NCI-H226 (cell line): ENCODE results near the gene SBF2.
"Not testable (repeated sequence)": the region's sequence is repeated elsewhere in the genome, so short reads cannot be mapped to it uniquely, and the experiment has no call there.

Experiments
- DNase-seq: peaks from one replicate; pipeline ENCODE4 v3.0.0-alpha.2; 2015

Gene SBF2

DNA sequence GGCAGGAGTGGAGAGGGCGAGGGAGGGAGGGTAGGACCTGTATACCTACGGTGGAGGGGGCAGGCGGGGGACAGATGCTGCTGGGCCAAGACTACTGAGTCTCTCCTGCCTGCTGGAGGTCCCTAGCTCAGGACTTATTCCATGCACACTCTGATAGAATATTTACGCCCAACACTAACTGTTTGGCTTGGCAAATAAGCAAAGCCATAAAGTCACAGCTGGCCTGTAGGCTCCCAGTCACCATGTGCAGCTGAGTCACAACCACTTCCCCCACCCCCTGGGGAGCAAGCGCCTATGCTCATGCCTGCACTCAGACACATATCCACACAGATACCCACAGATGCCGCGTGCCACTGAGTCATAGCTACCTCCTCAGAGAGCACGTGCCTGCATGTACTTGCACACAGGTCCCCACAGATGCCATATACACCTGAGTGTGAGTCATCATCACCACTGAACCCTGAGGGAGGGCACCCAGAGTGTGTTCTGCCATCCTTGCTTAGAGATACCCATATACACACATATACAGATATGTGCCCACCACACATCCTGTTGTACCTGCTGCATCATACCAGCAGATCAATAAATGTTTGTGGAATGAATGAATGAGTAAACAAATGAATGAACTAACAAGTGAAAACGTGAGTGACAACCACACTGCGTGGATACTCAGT, 534.4 kb downstream of the SBF2 start:
- DNase-seq = peak; percentile 78

GRCh38 chr11:9758637-9759518, 535.1 kb downstream of the SBF2 start:
- peak; percentile 51 for DNase-seq

DNA sequence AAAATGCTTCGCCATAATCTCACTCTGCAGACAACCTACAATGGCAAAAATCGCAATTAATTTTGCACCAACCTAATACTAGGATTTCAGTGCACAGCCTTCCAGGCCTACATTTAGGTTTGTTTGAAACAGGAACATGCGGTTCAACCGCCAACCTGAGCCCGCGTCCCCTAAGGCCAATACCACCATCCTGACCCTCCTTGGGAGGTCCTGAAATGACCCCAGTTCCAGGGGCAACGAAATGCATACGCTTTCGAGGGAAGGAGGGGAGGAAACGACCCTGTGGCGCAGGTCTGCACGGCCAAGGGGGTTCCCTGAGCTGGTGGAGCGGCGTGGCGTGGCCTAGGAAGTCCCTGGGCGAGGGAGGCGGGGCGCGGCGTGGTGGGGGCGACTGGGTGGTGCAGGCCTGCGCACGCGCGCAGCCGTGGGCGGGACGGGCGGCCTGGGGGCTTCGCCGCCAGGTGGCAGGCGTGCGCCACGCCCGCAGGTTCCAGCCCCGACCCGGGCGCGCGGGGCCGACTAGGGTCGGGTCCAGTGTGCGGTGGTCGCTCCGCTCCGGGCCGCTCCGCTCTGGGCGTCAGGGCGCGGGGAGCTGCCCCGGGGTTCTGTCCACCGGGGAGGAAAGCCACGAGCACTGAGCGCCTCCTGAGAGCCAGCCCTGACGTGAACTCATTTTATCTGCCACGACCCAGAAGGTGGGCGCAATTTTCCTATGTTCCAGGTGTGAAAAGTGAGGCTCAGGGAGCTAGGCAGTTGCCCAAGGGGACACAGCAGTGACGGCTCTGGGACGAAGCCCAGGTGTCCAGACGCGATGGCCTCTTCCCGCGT, 536.0 kb downstream of the SBF2 start:
- DNase-seq = peak; percentile 46

DNA sequence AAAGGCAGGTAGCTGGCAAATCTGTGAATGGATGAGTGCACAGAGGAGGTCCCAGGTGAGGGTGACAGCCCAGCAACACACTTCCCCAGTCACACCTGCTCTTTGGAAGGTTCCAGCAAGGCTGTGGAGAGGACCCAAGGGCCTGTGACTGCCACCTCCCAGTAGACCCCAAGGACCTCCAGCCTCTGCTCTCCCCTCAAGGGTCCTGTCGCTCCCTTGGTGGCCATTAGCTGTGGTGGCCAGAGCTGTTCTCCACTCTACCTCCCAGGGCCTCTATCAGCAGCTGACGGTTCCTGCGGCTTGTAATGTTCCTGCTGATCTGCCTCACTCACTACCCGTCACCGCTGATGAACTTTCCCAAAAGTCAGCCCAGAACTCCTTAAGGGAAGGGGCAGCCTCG, 537.1 kb downstream of the SBF2 start:
- no peak for DNase-seq

DNA sequence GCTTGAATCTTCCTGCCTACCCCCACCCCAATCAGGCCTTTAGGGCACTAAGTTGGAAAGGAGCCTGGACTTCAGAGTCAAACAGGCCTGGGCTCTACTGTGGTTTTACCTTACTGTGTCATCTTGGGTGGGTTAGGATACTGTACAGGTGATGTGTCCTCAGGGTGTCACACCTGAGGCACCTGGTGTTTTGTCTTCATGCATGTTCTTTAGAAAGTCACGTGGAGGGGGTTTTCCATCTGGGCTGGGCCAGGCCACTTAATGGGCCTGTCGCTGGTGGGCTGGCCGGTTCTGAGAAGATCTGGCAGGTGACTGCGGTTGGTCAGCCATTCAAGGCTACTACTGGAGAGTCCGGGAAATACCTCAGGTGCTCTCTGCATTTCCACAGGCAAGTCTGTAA, 537.6 kb downstream of the SBF2 start:
- no peak for DNase-seq

DNA sequence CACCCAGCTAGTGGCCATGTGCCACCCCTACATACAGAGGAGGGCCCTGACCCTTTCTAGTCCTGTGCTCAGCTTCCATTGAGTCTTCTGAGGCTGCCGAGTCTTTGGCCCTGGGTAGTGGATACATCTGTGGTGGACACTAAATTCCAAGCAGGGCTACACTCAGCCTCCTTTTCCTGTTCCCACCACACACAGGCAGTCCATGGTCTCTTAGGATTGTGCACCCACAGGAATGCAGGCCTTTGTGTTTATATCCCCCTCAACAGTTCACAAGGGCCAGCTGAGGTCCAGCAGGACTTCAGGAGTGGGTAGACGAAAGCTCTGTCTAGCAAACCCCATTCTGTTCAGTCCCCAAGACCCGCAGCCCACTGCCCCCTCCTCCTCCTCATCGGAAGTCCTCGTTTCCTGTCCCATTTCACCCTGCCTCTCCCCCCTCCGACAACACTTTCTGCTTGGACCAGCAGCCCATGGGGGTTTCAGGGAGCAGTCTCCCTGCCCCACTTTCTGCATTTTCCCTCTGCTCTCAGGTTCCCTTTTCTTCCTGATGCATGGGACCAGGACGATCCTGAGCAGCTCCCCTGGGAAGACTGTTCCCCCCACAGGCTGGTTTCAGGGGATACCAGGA, 538.3 kb downstream of the SBF2 start:
- DNase-seq = peak; percentile 37

DNA sequence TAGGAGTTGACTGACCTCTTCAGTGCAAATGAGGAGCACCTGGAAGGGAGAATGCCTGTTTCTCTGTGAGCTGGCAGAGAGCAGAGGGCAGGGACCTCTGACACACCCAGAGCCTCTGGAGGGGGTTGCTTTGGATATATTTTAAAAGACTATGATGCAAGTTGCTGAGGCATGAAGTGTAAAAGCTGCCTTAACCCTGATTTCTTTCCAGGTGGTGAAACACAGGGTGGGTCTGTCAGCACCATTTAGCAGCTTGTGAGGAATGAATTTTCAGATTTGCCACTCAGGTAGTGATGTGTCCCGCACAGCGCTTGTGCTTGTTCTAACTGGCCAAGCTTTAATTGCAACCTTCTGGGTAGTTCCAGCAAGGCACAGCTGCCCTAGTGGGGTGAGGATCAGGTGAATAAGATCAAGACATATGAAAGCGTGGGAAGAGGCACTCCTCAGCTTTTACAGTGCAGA, 540.0 kb downstream of the SBF2 start:
- no peak for DNase-seq

- no peak for DNase-seq
Measured at GRCh38 chr11:9753021-9753420, 541.0 kb downstream of the SBF2 start.

GRCh38 chr11:9752091-9752490, 541.9 kb downstream of the SBF2 start:
- DNase-seq = peak; percentile 57

GRCh38 chr11:9750551-9750950, 543.5 kb downstream of the SBF2 start:
- DNase-seq = no peak

- DNase-seq = peak; percentile 49
Measured at GRCh38 chr11:9748361-9748970, 545.6 kb downstream of the SBF2 start.

GRCh38 chr11:9747828-9748227, 546.2 kb downstream of the SBF2 start:
- DNase-seq = no peak

DNA sequence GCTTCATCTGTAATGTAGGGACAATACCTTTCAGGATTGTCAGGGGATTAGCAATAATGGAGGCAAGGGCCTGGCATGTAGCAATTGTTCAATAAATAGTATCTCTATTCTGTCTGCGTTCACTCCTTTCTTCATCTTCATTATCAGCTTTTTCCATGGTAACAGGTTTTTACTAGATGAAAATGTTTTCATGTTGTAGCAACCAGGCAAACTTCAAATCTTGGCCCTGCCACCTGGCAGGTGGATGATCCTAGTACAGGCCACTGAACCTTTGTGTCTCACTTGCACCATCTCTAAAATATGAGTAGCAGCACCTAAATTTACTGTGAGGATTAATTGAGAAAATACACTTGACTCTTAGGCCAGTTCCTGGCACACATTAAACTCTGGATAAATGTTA, 546.8 kb downstream of the SBF2 start:
- no peak for DNase-seq

GRCh38 chr11:9745411-9746211, 548.4 kb downstream of the SBF2 start:
- DNase-seq = no peak

- DNase-seq = not testable (repeated sequence)
Measured at GRCh38 chr11:9743512-9743911, 550.5 kb downstream of the SBF2 start.

DNA sequence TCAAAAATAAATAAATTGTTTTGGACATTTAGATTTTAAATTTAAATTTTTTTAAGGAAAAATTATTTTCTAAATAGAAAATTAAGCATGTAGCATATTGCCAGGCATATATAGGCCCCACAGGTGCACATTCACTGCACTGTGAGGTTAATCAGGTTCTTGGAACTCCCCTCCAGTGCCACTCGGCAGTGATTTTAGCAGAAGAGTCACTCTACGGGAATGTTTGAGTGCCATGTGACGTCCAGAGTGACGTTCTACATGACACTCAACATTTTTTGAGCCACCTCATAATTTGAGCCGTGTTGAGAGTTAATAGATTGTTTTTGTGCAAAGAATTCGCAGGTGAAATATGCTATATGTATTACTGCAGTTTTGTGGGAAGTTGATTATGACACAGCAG, 552.8 kb downstream of the SBF2 start:
- no peak for DNase-seq

- DNase-seq = no peak
Measured at GRCh38 chr11:9740202-9740883, 553.7 kb downstream of the SBF2 start.

DNA sequence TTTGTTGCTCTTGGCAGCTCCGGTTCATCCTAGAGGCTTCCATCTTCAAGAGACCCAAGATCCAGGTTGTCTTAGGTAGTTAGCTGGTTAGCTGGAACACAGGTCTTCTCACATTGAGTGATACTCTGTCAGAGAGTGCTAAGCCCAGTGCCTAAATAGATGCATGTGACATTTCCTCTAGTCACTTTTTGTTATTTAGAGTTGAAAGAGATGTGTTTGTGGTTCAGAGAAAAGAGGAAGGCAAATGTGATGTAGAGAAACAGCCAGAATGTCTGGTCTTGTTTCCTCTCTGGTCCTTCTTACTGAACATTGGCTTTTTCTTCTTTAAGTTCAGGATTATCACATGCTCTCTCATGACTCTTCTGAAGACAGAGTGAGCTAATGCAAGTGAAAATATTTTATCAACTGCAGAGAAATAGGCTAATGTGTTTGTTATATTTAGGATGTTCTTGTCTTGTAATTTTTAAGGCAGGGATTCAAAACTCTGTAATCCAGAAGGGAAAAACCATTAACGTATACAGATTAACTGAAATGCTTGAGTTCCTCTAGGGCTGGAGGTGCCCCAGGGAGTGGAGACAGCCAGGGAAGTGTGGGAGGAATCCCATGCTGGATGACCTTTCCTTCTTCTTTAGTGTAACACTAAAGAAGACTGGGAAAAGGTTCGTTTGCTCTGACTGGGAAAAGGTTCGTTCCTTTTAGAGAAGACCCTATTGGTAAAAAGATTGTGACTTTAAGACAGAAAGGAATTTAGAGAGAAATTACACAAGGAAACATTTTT, 554.7 kb downstream of the SBF2 start:
- no peak for DNase-seq

GRCh38 chr11:9738707-9739106, 555.3 kb downstream of the SBF2 start:
- DNase-seq = no peak

DNA sequence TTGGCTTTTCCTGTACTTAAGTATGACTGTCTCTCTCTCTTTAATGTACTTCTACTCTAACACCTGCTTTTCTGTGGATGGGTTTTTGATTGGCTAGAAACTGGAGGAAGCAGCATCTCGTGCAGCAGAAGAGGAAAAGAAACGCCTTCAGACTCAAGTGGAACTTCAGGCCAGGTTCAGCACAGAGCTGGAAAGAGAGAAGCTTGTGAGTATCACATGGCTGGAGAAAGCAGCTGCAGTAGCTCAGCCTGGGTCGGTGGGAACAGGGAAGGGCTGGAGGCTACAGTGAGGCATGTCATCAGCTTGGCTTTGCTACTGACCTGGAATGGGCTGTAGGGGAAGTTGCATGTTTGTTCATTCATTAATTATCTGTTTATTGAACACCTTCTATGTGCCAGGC, 555.9 kb downstream of the SBF2 start:
- no peak for DNase-seq
